ENCODE measurements around the gene IQCE. TPM values are rescaled to one million over a fixed set of nuclear protein-coding genes. Genes with fewer than 3 reads are reported as not detected.
"Not testable (repeated sequence)": the region's sequence is repeated elsewhere in the genome, so short reads cannot be mapped to it uniquely, and the experiment has no call there.

IQCE gene
- total RNA-seq, 3 donors from 2014 or later (not counting 1 experiment from before 2014, with no cell fraction given) = 9.6 to 13.5 (median 11.3) TPM

- 1% methylated on average over 26 of the region's 30 CpGs for WGBS (ENCODE audit: insufficient coverage)
- Mint-ChIP-seq H3K27me3 (ENCODE audit: low read depth in 2 of 2) (no peaks in the 10 kb centered on the region), H3K4me3 (peak overlapping the region; percentile 82), H3K27ac (peak overlapping the region; percentile 90 to 97), H3K36me3 (no peaks in the 10 kb centered on the region), H3K9me3 (no peaks in the 10 kb centered on the region), H3K4me1 (peaks cover 26 to 51% of the 10 kb centered on the region in 2 donors)
- ATAC-seq (peak; percentile 55 to 75 (median 59)), DNase-seq (peak; percentile 71 to 83)
- Histone ChIP-seq H3K9me3 (ENCODE audit: control insufficient read depth, insufficient read depth, low read length) (no peaks in the 10 kb centered on the region), H3K27me3 (ENCODE audit: control insufficient read depth, insufficient read depth, low read length) (no peaks in the 10 kb centered on the region), H3K4me1 (ENCODE audit: control insufficient read depth, insufficient read depth, low read length) (peaks cover 72% of the 10 kb centered on the region), H3K4me3 (ENCODE audit: low read length) (peak overlapping the region; percentile 10), H3K27ac (ENCODE audit: low read length) (peak overlapping the region; percentile 94), H3K36me3 (ENCODE audit: control insufficient read depth, insufficient read depth, low read length) (peaks cover 40% of the 10 kb centered on the region)
- intact Hi-C loops (cut with micrococcal nuclease) = loop anchor here (1.0 to 10.0 kb wide), 4 partner anchors 7 to 1285 kb away; partner anchors contain the start of gene BRAT1
- no peak for TF ChIP-seq CTCF (IDR thresholded peaks at IDR 0.05)
Observed at GRCh38 chr7:2529161-2530070, 29.4 kb upstream of the IQCE start.

GRCh38 chr7:2530071-2530987 lies 28.4 kb upstream of the IQCE start:
- WGBS (ENCODE audit: insufficient coverage) = under 1% methylated on average over 16 of the region's 16 CpGs
- Mint-ChIP-seq H3K27ac (peak overlapping the region; percentile 90 to 97), H3K27me3 (ENCODE audit: low read depth in 2 of 2) (no peaks in the 10 kb centered on the region), H3K4me1 (peaks cover 26 to 51% of the 10 kb centered on the region in 2 donors), H3K36me3 (no peaks in the 10 kb centered on the region), H3K9me3 (no peaks in the 10 kb centered on the region), H3K4me3 (peak overlapping the region; percentile 83)
- intact Hi-C loops (cut with micrococcal nuclease) = loop anchor here (1.0 to 2.0 kb wide), 3 partner anchors 8 to 24 kb away; partner anchors contain the start of gene BRAT1
- peaks cover 63% of the 10 kb centered on the region for H3K4me1 ChIP-seq (ENCODE audit: control insufficient read depth, insufficient read depth, low read length)
- peak overlapping the region; percentile 10 for H3K4me3 ChIP-seq (ENCODE audit: low read length)
- H3K27ac ChIP-seq (ENCODE audit: low read length) = peak overlapping the region; percentile 94
- H3K9me3 ChIP-seq (ENCODE audit: control insufficient read depth, insufficient read depth, low read length) = no peaks in the 10 kb centered on the region
- TF ChIP-seq CTCF (IDR thresholded peaks at IDR 0.05) = no peak
- H3K27me3 ChIP-seq (ENCODE audit: control insufficient read depth, insufficient read depth, low read length) = no peaks in the 10 kb centered on the region
- peaks cover 35% of the 10 kb centered on the region for H3K36me3 ChIP-seq (ENCODE audit: control insufficient read depth, insufficient read depth, low read length)
- peak; percentile 54 to 75 (median 68) for ATAC-seq
- peak; percentile 77 to 93 for DNase-seq

GRCh38 chr7:2530994-2531795 lies 27.6 kb upstream of the IQCE start:
- not testable (repeated sequence) for ATAC-seq; H3K4me3 ChIP-seq (ENCODE audit: low read length); H3K36me3 Mint-ChIP-seq; H3K27me3 Mint-ChIP-seq (ENCODE audit: low read depth in 2 of 2); H3K27me3 ChIP-seq (ENCODE audit: control insufficient read depth, insufficient read depth, low read length); H3K9me3 ChIP-seq (ENCODE audit: control insufficient read depth, insufficient read depth, low read length); H3K9me3 Mint-ChIP-seq
- 89% methylated on average over 36 of the region's 43 CpGs for WGBS (ENCODE audit: insufficient coverage)
- Histone ChIP-seq H3K4me1 (ENCODE audit: control insufficient read depth, insufficient read depth, low read length) (peaks cover 55% of the 10 kb centered on the region), H3K36me3 (ENCODE audit: control insufficient read depth, insufficient read depth, low read length) (peaks cover 26% of the 10 kb centered on the region), H3K27ac (ENCODE audit: low read length) (peak overlapping the region; percentile 94)
- intact Hi-C loops (cut with micrococcal nuclease) = loop anchor here (1.0 to 2.0 kb wide), 3 partner anchors 9 to 24 kb away; partner anchors contain the start of gene BRAT1
- peak overlapping the region; percentile 90 to 97 for H3K27ac Mint-ChIP-seq
- peak overlapping the region; percentile 83 for H3K4me3 Mint-ChIP-seq
- peak in 1 of 2 donors; percentile 45 for DNase-seq
- H3K4me1 Mint-ChIP-seq = peaks cover 26 to 47% of the 10 kb centered on the region in 2 donors

- Mint-ChIP-seq H3K27ac (peak overlapping the region; percentile 54 to 97), H3K4me1 (peaks cover 26 to 47% of the 10 kb centered on the region in 2 donors)
- H3K9me3 ChIP-seq (ENCODE audit: control insufficient read depth, insufficient read depth, low read length); H3K27me3 Mint-ChIP-seq (ENCODE audit: low read depth in 2 of 2); H3K4me3 ChIP-seq (ENCODE audit: low read length); H3K4me3 Mint-ChIP-seq; H3K27ac ChIP-seq (ENCODE audit: low read length); ATAC-seq; DNase-seq; H3K36me3 Mint-ChIP-seq; H3K27me3 ChIP-seq (ENCODE audit: control insufficient read depth, insufficient read depth, low read length); H3K9me3 Mint-ChIP-seq: not testable (repeated sequence)
- peaks cover 49% of the 10 kb centered on the region for H3K4me1 ChIP-seq (ENCODE audit: control insufficient read depth, insufficient read depth, low read length)
- intact Hi-C loops (cut with micrococcal nuclease) = loop anchor here (2.0 kb wide), 1 partner anchor 23 kb away; the partner anchor contains the start of gene BRAT1
- 95% methylated on average over 9 of the region's 17 CpGs for whole genome bisulfite sequencing (ENCODE audit: insufficient coverage)
- H3K36me3 ChIP-seq (ENCODE audit: control insufficient read depth, insufficient read depth, low read length) = peaks cover 21% of the 10 kb centered on the region
Observed at GRCh38 chr7:2531796-2532110, 27.0 kb upstream of the IQCE start.

- DNase-seq = peak in 1 of 2 donors; percentile 22
- H3K4me1 Mint-ChIP-seq = peaks cover 22 to 43% of the 10 kb centered on the region in 2 donors
- H3K9me3 ChIP-seq (ENCODE audit: control insufficient read depth, insufficient read depth, low read length); intact Hi-C loops (cut with micrococcal nuclease); H3K9me3 Mint-ChIP-seq; H3K4me3 Mint-ChIP-seq; ATAC-seq; H3K27me3 ChIP-seq (ENCODE audit: control insufficient read depth, insufficient read depth, low read length); H3K27ac ChIP-seq (ENCODE audit: low read length); H3K4me3 ChIP-seq (ENCODE audit: low read length); H3K27me3 Mint-ChIP-seq (ENCODE audit: low read depth in 2 of 2); H3K36me3 Mint-ChIP-seq: not testable (repeated sequence)
- Histone ChIP-seq H3K36me3 (ENCODE audit: control insufficient read depth, insufficient read depth, low read length) (peaks cover 15% of the 10 kb centered on the region), H3K4me1 (ENCODE audit: control insufficient read depth, insufficient read depth, low read length) (peaks cover 44% of the 10 kb centered on the region)
- peak overlapping the region; percentile 54 to 97 for H3K27ac Mint-ChIP-seq
- 79% methylated on average over 9 of the region's 15 CpGs for WGBS (ENCODE audit: insufficient coverage)
Observed at GRCh38 chr7:2532199-2532772, 26.5 kb upstream of the IQCE start.

All from natural killer cell (primary cell).